Activated CD4-positive, alpha-beta T cell treated with anti-CD3 and anti-CD28 coated beads, Interleukin-2, amount 10 ng/mL, durations not matched to agents 24 days and 14 days (primary cell): ENCODE measurements around the gene CRELD2. TPM values are rescaled to one million over a fixed set of nuclear protein-coding genes. Genes with fewer than 3 reads are reported as not detected.

ENCODE experiments used
- DNase-seq: peaks from one replicate; pipeline ENCODE4 v3.0.0; 2022
- H3K27ac Mint-ChIP-seq: one replicate; pipeline ENCODE4 v1.8.0; 2022; ENCODE audit warnings: mild to moderate bottlenecking, mixed read lengths
- H3K27me3 Mint-ChIP-seq: one replicate; pipeline ENCODE4 v1.8.0; 2022; ENCODE audit warnings: mixed read lengths
- H3K36me3 Mint-ChIP-seq: one replicate; pipeline ENCODE4 v1.8.0; 2022; ENCODE audit warnings: low read depth, mild to moderate bottlenecking, mixed read lengths
- H3K4me1 Mint-ChIP-seq: one replicate; pipeline ENCODE4 v1.8.0; 2021; ENCODE audit warnings: mixed read lengths
- H3K4me3 Mint-ChIP-seq: one replicate; pipeline ENCODE4 v1.8.0; 2022; ENCODE audit warnings: mild to moderate bottlenecking, moderate library complexity, mixed read lengths
- H3K9me3 Mint-ChIP-seq: one replicate; pipeline ENCODE4 v1.8.0; 2021; ENCODE audit warnings: mixed read lengths
- intact Hi-C: fragments of 100-400 bp; cut with micrococcal nuclease; formaldehyde crosslinking; loops from one replicate; pipeline ENCODE4 v1.15.1; 2023
- total RNA-seq: library from RNA; stranded (reverse); gene quantifications from 2 replicates; pipeline ENCODE4 v1.2.3, GENCODE V29; 2022

The CRELD2 gene
- total RNA-seq, 1 donor from 2014 or later, result 47.4 TPM

DNA sequence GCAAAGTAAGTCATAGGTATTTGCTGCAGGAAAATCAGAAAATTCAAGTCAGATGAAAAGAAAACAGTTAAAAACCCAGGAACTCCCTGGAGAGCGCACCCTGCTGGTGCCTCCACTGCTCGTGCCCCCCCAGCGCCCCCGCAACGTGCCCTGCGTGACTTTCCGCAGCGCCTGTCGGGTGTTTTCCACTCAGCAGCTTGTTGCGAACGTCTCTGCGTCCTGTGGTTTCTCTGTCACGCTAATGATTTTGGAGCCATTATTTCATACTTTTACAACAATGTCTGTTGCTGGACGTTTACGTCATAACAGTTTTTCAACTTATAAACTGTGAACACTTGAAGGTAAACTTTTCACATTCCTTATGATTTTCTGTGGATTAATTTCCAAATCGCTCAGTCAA lies 5.0 kb downstream of the CRELD2 start:
- intact Hi-C loops, result no loop called here
- peaks cover 26% of the 10 kb centered on the region for H3K36me3 Mint-ChIP-seq
- peaks cover 31% of the 10 kb centered on the region for H3K4me1 Mint-ChIP-seq
- no peaks in the 10 kb centered on the region for H3K9me3 Mint-ChIP-seq
- H3K27me3 Mint-ChIP-seq, result no peaks in the 10 kb centered on the region
- DNase-seq, result no peak
- peak overlapping the region; percentile 45 for H3K27ac Mint-ChIP-seq
- H3K4me3 Mint-ChIP-seq, result no peak overlapping the region

- peaks cover 26% of the 10 kb centered on the region for H3K36me3 Mint-ChIP-seq
- H3K4me3 Mint-ChIP-seq, result no peak overlapping the region
- intact Hi-C loops, result no loop called here
- H3K4me1 Mint-ChIP-seq, result peaks cover 31% of the 10 kb centered on the region
- H3K27me3 Mint-ChIP-seq, result no peaks in the 10 kb centered on the region
- no peaks in the 10 kb centered on the region for H3K9me3 Mint-ChIP-seq
- H3K27ac Mint-ChIP-seq, result no peak overlapping the region
- no peak for DNase-seq
Measured at GRCh38 chr22:49924113-49924833, 5.8 kb downstream of the CRELD2 start.

DNA sequence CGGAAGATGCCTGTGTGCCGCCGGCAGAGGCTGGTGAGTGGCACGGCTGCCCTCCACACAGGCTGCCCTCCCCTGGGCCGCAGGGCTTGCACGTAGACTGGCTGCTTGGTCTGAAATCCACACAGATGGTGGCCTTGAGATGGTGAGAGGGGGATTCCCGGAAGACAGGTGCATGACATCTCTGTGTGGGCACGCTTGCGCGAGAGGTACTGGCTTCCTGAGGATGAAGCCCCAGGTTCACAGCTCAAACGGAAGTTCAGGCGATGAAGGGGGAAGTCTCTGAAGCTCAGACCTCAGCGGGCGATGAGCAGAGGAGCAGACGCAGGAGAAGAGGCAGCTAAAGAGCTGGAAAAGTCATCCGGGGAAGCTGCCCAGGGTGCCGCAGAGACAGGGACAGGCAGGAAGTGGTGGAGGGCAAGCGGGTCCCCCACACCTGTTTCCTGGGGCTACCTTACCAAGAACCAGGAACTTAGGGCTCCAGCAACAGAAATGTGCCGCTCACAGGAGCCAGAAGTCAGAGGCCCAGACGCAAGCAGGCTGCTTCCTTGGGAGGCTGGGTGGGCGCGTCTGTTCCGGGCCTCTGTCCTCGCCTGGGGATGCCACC lies 7.2 kb downstream of the CRELD2 start:
- no peaks in the 10 kb centered on the region for H3K27me3 Mint-ChIP-seq
- peak; percentile 89 for DNase-seq
- intact Hi-C loops, result loop anchor here (5.0 kb wide), 1 partner anchor 267 kb away; no protein-coding TSS in a partner anchor
- H3K27ac Mint-ChIP-seq, result peak overlapping the region; percentile 97
- peak overlapping the region; percentile 85 for H3K4me3 Mint-ChIP-seq
- H3K36me3 Mint-ChIP-seq, result peaks cover 26% of the 10 kb centered on the region
- no peaks in the 10 kb centered on the region for H3K9me3 Mint-ChIP-seq
- H3K4me1 Mint-ChIP-seq, result peaks cover 23% of the 10 kb centered on the region

GRCh38 chr22:49926916-49927315 lies 8.5 kb downstream of the CRELD2 start:
- Mint-ChIP-seq H3K27ac (peak overlapping the region; percentile 86), H3K4me3 (peak overlapping the region; percentile 45), H3K9me3 (no peaks in the 10 kb centered on the region), H3K27me3 (no peaks in the 10 kb centered on the region), H3K4me1 (peaks cover 33% of the 10 kb centered on the region), H3K36me3 (peaks cover 22% of the 10 kb centered on the region)
- DNase-seq, result no peak
- intact Hi-C loops, result loop anchor here (5.0 kb wide), 1 partner anchor 265 kb away; no protein-coding TSS in a partner anchor

- peaks cover 17% of the 10 kb centered on the region for H3K36me3 Mint-ChIP-seq
- H3K9me3 Mint-ChIP-seq, result no peaks in the 10 kb centered on the region
- no peak for DNase-seq
- intact Hi-C loops, result loop anchor here (5.0 kb wide), 1 partner anchor 265 kb away; no protein-coding TSS in a partner anchor
- no peaks in the 10 kb centered on the region for H3K27me3 Mint-ChIP-seq
- peaks cover 33% of the 10 kb centered on the region for H3K4me1 Mint-ChIP-seq
- H3K27ac Mint-ChIP-seq, result peak overlapping the region; percentile 86
- H3K4me3 Mint-ChIP-seq, result peak overlapping the region; percentile 45
Measured at GRCh38 chr22:49927483-49928184, 9.2 kb downstream of the CRELD2 start.

- Mint-ChIP-seq H3K27ac (no peak overlapping the region), H3K36me3 (peaks cover 17% of the 10 kb centered on the region), H3K4me3 (peak overlapping the region; percentile 21), H3K27me3 (no peaks in the 10 kb centered on the region), H3K9me3 (no peaks in the 10 kb centered on the region), H3K4me1 (peaks cover 37% of the 10 kb centered on the region)
- no peak for DNase-seq
- intact Hi-C loops, result loop anchor here (5.0 kb wide), 1 partner anchor 264 kb away; no protein-coding TSS in a partner anchor
Measured at GRCh38 chr22:49928185-49928495, 9.7 kb downstream of the CRELD2 start.

DNA sequence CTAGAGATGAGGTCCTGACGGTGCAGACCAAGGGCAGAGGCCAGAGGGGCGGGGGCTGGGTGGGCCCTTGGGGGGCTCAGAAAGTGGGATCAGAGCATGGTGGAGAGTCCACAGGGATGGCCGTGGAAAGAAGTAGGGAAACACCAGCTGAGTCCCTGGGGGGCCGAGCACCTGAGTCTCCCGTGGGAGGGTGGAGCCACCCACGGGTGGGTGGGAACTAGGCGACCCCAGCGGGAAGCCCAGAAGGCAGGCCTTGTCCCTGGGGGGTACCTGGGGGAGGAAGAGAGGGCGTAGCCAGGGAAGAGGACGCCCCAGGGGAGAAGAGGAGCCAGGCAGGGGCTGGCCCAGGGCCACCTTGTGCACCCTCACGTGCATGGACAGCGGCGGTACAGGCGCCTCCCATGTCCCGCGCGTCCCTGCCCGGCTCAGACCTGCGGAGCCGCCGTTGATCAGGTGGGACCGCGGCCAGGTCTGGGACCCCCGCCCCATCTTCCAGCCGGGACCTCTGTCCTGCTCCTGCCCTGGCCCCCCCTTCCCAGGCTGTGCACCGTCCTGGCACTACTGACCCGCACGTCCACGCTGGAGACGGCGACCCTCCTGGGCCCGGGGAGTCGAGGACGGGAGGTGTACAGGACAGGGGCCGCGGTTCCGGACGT lies 10.2 kb downstream of the CRELD2 start:
- Mint-ChIP-seq H3K4me1 (peaks cover 38% of the 10 kb centered on the region), H3K4me3 (peak overlapping the region; percentile 21), H3K27me3 (no peaks in the 10 kb centered on the region), H3K27ac (no peak overlapping the region), H3K9me3 (no peaks in the 10 kb centered on the region), H3K36me3 (peaks cover 16% of the 10 kb centered on the region)
- intact Hi-C loops, result loop anchor here (1.0 to 5.0 kb wide), 2 partner anchors 102 to 264 kb away; no protein-coding TSS in a partner anchor
- DNase-seq, result no peak

- Mint-ChIP-seq H3K4me1 (peaks cover 40% of the 10 kb centered on the region), H3K9me3 (no peaks in the 10 kb centered on the region), H3K27ac (no peak overlapping the region), H3K4me3 (no peak overlapping the region), H3K36me3 (peaks cover 16% of the 10 kb centered on the region), H3K27me3 (no peaks in the 10 kb centered on the region)
- intact Hi-C loops, result loop anchor here (1.0 to 5.0 kb wide), 2 partner anchors 101 to 263 kb away; no protein-coding TSS in a partner anchor
- DNase-seq, result peak; percentile 95
Measured at GRCh38 chr22:49929211-49929979, 11.0 kb downstream of the CRELD2 start.

GRCh38 chr22:49929994-49930575 lies 11.7 kb downstream of the CRELD2 start:
- H3K27ac Mint-ChIP-seq, result no peak overlapping the region
- no peaks in the 10 kb centered on the region for H3K27me3 Mint-ChIP-seq
- DNase-seq, result no peak
- no peak overlapping the region for H3K4me3 Mint-ChIP-seq
- peaks cover 15% of the 10 kb centered on the region for H3K36me3 Mint-ChIP-seq
- peaks cover 39% of the 10 kb centered on the region for H3K4me1 Mint-ChIP-seq
- intact Hi-C loops, result loop anchor here (1.0 to 5.0 kb wide), 5 partner anchors 87 to 272 kb away; partner anchors contain the start of gene SELENOO
- no peaks in the 10 kb centered on the region for H3K9me3 Mint-ChIP-seq

DNA sequence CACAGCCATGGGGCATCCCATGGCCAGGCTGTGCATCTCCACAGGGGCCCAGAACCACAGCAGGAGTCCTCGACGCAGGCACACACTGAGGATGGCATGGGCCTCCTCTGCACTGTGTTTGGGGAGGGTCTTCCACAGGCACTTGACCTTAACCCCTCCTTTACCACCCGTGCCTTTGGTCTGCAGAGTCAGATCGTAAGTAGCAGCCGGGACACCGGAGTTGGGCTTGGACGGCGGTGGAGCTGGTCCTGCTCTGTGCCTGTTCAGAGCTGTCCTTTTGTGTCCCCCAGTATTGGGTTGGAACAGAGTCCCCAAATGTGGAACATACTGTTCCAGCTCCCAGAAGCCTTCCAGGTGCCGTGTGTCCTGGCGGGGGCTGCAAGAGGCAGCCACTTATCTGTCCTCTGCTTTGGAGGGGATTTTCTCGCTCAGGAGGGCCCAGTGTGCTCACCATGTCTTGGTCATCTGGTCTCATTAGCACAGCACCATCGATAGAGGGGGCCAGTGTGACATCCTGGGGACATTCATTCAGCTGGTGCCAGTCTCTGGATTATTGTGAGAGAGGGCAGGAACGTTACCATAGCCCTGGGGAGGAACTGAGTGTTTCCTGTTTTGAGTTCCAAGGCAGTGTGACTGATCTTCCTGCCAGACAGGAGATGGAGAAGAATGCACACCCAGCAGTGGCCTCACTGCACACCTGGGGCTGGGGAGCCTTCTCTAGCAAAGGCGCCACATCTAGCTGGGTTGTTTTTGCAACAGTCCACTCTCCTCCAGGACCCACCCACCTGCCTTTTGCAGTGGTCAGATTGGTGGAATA lies 12.4 kb downstream of the CRELD2 start:
- H3K9me3 Mint-ChIP-seq, result no peaks in the 10 kb centered on the region

GRCh38 chr22:49933236-49934159 lies 15.1 kb downstream of the CRELD2 start:
- intact Hi-C loops, result loop anchor here (5.0 kb wide), 3 partner anchors 84 to 269 kb away; partner anchors contain the start of gene SELENOO
- Mint-ChIP-seq H3K4me3 (peak overlapping the region; percentile 79), H3K27ac (peak overlapping the region; percentile 81), H3K9me3 (no peaks in the 10 kb centered on the region), H3K4me1 (peaks cover 27% of the 10 kb centered on the region), H3K36me3 (peaks cover 2% of the 10 kb centered on the region), H3K27me3 (no peaks in the 10 kb centered on the region)
- DNase-seq, result no peak

More for the DNA sequence above, 12.4 kb downstream of the CRELD2 start:
- intact Hi-C loops, result loop anchor here (1.0 to 5.0 kb wide), 4 partner anchors 62 to 271 kb away; partner anchors contain the start of gene SELENOO
- H3K27ac Mint-ChIP-seq, result peak overlapping the region; percentile 79
- H3K36me3 Mint-ChIP-seq, result peaks cover 9% of the 10 kb centered on the region
- peaks cover 33% of the 10 kb centered on the region for H3K4me1 Mint-ChIP-seq
- peak; percentile 81 for DNase-seq
- H3K4me3 Mint-ChIP-seq, result peak overlapping the region; percentile 58
- H3K27me3 Mint-ChIP-seq, result no peaks in the 10 kb centered on the region
